HG03039 (cell line): ENCODE results near the gene ADM.

Source experiments
- ATAC-seq: cut with Tn5 transposase; IDR thresholded peaks from one replicate; pipeline ENCODE4 v1.9.1; 2021; ENCODE audit warnings: mild to moderate bottlenecking, moderate library complexity; ENCODE audit not compliant: unreplicated experiment

The ADM gene

DNA sequence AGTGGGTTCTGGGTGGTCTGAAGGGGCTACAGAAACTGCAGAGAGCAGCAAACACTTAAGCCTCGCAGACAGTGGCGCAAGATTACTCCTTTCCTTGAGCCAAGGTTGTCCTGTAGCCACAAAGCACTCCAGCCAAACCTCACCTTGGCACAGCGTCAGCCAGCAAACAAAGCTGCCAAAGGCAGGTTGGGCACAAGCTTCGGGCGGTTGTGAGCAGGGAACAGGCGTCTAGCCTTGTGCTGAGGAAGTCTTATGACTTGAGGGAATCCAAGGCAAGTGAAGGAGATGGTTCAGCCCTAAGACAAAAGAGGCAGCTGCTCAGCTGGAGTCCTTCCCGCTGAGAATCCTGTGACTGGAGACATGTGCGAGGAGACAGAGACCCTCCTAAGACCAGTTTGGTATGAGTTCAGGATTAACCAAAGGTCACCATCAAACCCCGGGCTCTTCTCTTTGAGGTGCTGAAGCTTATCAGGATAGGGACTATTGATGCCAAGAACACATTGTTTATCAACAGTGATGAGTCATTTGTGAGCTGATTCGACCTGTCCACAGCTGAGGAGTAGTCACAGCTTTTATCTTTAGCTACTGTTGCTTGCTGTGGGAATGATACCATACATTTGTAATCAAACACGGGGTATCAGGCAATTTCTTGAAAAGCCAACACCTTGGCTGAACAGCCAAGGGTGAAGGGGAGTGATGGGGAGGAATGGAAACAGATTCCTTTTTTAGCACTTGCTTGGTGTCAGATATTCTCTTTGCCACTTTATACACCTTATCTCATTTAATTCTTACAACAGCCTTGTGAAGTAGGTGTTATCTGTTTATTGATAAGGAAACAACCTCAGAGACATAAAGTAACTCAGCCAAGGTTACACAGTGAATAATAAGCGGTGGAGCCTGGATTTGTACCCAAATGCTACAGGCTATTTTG, 4.6 kb downstream of the ADM start:
- no peak for ATAC-seq

DNA sequence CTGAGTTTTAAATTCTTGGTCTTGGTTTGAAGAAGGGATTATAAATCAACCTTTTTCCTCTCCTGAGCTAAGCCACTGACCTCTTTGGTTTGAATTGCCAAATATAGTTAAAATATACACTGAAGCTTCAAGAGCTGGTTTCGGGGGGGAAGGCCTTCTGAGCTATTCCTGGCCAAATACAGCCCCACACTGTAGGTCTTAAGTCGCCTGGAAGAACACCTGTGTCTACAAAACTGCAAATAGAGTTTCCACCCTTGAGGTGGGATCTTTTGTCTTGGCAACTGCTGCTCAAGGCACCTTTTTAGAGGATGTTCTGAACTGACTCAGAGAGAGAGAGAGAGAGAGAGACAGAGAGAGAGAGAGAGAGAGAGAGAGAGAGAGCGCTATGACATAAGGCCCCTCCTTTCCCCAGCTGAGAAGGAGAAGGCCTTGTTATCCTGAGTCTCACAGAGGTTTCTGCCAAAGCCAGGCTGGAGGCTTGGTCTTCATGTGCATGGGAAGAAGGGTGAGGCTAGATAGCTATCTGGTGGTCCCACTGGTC, 5.5 kb downstream of the ADM start:
- ATAC-seq = no peak

- ATAC-seq = no peak
Observed at GRCh38 chr11:10311802-10312201, 6.9 kb downstream of the ADM start.

GRCh38 chr11:10314199-10315072, 9.6 kb downstream of the ADM start:
- peak; percentile 66 for ATAC-seq

GRCh38 chr11:10315083-10315482, 10.2 kb downstream of the ADM start:
- ATAC-seq = no peak

DNA sequence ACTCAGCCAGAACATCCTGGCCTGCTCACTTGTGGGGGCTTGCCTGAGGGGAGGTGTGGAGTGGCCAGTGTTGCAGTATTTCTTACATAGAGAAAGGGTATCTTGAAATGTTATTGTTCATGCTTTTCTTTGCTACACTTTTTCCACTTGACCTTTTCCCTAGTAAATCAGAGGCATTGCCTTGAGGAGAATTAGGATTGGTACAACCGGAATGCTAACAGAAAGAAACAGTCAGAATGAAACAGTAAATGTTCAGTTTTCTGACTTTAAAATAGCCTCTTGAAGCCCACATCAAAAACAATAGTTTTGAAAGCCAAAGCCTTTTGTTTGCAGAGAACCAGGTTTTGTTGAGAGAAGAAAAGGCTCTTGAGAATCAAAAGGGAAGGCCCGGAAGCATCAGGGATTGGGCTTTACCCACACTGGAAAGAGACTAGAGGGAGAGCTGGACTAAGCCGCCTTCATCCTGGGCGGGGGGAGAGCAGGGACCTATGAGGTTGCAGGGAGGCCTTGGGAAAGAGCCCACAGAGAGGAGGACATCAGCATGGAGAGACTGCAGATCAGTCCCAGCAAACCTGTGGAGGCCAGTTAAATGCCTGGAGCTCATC, 12.4 kb downstream of the ADM start:
- ATAC-seq = no peak

DNA sequence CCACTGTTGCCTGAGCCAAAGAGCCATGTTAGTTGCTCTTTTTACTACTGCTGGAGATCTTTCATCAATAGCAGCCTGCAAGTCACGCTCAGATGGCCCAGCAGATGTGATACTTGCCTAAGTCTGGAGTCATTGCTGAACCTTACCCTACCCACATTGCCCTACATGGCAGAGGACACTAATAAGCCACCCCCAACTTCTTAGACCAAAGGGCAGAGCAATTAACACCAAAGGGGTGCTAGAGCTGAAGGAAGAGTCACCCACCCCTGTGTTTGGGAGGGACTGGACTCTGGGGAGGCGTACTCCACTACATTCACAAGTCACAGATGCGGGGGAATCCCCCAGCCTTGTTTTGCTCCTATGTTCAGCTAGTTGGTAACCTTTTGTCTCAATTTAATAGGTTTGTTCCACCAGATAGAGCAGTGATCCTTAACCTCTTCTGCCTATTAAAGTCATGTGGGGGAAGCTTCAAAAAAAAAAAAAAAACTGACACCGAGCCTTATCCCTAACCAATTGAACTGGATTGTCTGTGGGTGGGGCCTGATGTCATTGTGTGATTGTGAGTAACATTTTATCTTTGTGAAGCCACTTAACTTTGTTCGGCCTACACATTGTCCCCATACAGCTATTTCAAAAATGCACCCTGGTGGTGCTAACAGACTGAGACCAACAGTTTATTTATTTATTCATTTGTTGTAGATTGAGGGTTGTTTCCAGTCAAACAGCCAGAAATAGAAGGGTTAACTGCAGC, 13.1 kb downstream of the ADM start:
- ATAC-seq = peak; percentile 44

DNA sequence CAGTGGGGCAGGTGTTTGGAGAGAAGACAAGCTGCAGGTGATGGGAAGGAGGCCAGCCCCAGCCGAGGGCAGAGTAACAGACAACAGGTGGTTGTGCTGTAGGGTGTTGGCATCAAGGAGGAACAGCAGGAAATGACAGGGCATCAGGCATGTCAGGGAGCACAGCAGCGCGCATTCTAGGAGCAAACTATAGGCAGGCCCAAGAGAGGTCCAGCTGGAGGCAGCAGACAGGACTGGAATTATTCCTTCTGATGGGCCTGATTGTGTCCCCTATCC, 13.6 kb downstream of the ADM start:
- no peak for ATAC-seq

DNA sequence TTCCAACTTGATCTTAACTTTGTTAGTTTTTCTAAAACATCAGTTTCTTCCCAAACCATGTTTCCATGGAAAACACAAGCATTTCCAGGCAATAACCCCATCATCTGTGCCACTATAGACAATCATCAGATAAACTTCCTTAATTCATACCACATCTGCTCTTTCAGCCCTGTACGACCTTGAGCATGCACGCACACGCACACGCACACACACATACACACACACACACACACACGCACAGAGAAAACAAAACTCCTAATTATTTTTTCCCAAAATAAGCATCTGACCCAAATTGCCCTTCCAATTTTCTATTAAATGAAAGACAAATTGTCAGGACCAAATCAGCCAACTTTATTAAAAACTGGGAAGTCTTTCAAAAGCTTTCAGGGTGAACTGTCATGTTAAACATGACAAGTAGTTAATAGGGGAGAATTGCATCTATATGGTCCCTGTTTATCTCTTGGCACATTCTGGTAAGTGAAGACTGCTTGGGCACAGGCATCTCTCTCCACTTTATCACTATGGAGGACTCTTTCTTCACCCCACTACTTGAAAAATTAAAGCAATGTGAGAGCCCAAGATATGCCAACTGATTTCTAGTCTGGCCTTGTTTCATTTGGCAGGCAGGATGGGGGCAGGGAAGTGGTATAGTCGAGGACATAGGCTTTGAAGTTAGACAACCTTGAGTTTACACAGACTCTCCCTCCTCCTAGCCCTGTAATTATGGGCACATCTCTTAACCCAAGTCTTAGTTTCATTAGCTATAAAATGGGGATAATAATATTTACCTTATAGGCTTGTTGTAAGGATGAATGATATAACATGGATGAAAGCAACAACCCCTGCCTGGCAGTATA, 15.1 kb downstream of the ADM start:
- ATAC-seq = no peak

GRCh38 chr11:10320736-10321465, 16.0 kb downstream of the ADM start:
- no peak for ATAC-seq

- ATAC-seq = no peak
Observed at GRCh38 chr11:10322401-10322800, 17.5 kb downstream of the ADM start.

GRCh38 chr11:10322830-10323792, 18.2 kb downstream of the ADM start:
- no peak for ATAC-seq

DNA sequence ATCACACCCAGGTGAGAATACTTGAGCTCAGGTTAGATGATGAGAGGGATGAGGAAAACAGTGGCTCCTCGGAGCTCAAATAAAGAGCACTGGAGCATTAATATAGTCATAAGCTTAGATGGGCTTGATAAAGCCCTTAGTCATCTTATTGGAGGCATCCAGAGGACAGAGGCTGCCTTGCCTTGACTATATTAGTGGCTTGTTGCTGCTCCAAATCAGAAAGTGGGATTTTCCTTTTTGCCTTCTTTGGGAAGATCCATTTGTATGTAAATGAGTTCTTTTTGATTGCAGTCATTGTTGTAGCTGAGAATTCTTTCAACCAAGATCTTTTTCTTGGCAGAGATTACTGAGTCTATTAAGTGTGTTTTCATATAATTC, 18.9 kb downstream of the ADM start:
- no peak for ATAC-seq

DNA sequence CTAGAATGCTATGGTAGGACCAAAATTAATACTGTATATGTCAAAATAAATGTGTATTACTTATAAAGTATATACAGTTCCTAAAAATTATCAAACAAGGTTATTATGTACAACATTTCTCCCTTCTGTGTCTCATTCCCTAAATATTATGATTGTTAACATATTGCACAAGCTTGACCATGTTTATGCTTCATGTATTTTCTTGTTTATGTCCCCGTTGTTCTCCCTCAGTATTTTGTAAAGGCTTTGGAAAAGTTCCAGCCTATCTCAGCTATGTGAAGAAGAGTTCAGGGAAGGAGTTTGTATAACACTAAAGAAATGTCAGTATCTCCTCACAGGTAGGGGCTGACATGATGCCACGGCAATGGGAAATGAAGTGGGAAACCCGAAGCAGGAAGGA, 19.6 kb downstream of the ADM start:
- ATAC-seq = no peak

DNA sequence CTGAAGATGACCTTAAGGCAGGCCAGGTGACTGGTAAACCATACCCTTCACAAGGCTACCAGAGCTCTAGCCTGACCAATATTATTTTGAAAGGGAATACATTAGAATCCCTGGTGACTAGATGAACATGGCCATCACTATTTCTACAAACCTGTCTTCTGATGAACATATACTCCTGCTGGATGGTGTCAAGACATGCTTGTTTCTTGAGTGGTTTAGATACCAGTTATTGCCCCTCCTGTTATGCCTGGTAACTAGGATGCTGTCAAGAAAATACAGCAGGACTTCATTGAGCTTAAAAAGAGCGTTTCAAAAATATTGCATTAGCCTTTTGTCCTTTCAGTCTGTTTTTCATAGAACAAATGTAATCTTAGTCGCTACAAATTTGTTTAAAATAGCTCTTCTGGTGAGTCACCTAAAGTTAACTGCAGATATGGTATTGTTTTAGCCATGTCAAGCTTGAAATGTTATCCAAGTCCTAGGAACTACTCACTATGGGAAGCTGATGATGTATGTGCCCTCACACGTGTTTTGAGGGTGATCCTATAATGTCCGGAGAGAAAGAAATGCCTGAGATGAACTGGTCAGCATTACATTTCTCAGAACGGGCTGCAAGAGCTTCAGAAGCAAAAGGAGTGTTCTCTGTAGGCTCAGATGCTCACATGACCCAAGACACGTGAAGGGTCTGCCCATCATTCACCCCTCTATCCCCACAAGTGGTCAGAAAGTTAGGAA, 20.6 kb downstream of the ADM start:
- no peak for ATAC-seq

DNA sequence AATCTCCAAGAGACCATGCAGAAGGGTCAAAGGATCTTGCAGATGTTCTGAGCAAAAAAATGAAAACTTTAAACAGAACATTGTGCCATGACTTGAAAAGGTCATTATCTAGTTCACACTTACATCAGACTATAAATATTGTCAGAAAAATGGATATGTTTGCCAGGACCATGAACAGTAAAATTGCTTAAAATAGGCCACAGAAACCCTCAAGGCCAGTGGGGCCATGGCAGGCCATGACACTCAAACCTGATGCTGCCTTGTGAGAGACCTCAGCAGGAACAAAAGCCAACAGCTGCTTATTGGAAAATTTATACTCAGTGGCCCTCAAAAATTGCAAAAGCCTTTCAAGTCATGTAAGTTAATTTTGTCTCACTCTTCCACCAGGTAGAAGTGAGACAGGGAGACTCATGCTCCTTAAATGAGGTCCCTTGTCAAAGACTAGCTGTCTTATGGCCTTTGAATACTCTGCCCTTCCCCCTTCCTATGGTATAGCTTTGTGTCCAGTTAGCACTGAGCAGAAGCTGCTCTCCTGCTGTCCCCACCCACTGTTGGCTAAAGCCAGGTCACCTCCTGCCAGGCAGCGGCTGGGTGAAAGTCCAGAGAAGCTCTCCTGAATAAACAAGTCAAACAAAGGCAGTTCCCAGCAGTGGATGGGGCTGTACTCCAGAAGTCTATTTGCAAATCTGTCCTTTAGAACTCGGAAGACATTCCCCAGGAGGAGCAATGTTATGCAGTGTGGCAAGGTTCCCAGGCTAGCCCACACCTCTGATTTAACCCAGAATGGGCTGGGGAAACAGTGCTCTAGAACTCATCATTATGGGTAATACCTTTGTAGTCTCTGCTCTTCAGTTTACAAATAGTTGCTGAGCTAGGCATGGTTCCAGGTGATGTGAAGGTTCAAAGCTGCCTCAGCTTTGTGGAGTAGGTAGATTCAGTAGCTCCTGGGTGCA, 21.4 kb downstream of the ADM start:
- ATAC-seq = no peak
